HG02870 (cell line): ENCODE data around the gene SYNGR2.
A peak's percentile ranks its signal among the peaks of the same experiment; 100 is the strongest.

ENCODE experiments used
- ATAC-seq: cut with Tn5 transposase; IDR thresholded peaks from one replicate; pipeline ENCODE4 v1.9.1; 2021; ENCODE audit warnings: mild to moderate bottlenecking, moderate library complexity; ENCODE audit not compliant: unreplicated experiment

SYNGR2 gene

DNA sequence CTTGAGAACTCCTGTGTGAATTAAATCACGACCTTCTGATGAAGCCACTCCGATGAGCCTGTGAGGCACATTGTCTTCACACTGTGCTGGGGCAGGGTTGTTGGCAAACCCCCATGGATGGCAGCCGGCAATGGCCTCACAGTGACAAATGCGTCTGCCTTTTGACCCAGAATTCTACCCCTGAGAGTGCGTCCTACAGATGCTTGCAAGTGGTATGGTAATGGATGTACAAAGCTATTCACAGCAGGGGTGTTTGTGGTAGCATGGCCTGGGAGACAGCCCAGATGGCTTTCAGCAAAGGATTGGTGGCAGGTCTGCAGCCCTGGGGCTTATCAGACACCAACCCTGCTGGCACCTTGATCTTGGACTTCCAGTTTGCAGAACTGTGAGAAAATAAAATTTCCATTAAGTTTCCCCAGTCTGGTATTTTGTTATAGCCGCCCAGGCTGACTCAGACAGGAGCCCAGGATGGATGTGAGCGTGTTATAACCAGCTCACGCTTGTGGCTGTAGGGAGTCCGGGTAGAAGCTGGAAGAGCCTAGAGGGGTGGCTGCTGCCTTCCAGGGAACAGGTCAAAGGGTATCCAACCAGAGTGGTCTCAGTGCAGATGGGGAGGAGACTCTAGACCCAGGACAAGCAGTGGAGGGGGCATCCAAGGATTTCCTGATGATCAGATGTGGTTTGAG is 28.9 kb downstream of the SYNGR2 start:
- ATAC-seq, result no peak

GRCh38 chr17:78200451-78200850 is 32.1 kb downstream of the SYNGR2 start:
- no peak for ATAC-seq

DNA sequence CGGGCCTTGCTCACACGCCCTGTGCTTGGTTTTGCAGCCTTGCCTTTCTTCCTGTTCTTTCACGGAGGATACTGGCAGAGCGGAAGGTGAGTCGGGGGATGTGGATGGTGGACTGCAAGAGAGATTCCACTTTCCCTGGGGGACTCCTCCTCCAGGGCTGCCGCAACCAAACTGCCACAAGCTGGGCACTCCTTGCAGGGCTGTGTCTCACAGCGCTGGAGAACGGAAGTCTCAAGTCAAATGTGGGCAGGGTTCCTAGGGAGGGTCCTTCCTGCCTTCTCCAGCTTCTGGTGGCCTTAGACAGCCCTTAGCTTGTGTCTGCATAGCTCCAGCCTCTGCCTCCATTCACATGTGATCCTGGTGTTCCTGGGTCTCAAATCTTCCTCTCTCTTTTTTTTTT is 34.3 kb downstream of the SYNGR2 start:
- ATAC-seq, result no peak

GRCh38 chr17:78204387-78205123 is 36.2 kb downstream of the SYNGR2 start:
- ATAC-seq, result no peak

- ATAC-seq, result no peak
Measured at GRCh38 chr17:78205124-78205775, 36.9 kb downstream of the SYNGR2 start.

- no peak for ATAC-seq
Measured at GRCh38 chr17:78206298-78206697, 37.9 kb downstream of the SYNGR2 start.

DNA sequence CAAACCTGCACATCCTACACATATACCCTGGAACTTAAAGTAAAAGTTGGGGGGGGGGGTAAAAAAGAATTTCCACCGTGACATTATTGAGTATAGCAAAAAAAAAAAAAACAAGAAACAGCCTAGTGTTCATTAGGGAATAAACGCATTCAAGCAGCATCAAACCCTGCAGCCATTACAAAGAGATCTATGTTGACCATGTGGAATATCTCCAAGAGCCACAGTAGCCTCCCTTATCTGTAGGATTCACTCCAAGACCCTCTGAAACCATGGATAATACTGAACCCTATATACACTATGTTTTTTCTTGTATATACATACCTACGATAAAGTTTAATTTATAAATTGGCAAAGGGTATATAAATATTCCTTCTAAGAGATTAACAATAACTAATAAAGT is 40.1 kb downstream of the SYNGR2 start:
- no peak for ATAC-seq

DNA sequence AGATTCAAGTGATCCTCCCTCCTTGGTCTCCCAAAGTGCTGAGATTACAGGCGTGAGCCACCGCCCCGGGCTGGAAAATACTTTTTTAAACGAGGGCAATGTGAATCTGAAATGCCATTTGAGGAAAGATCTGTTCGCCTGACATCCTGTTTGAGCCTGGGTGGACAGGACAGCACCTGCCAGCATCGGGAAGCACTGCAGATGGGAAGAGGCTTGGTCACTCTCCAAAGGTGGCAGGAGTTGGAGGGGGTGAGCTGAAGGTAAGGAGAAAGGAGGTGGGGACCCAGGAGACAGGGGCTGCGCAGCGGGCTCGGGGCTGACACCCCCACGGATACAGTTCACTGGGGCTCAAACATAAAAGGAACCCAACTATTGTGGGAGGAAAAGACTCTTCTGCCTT is 41.7 kb downstream of the SYNGR2 start:
- ATAC-seq, result no peak

- ATAC-seq, result no peak
Measured at GRCh38 chr17:78211032-78211431, 42.7 kb downstream of the SYNGR2 start.

- ATAC-seq, result peak; percentile 68
Measured at GRCh38 chr17:78214016-78214705, 45.8 kb downstream of the SYNGR2 start, which contains the start of gene BIRC5. BIRC5 (plus strand) TSS chr17:78214253; CDS start chr17:78214317, 64 bp downstream.

GRCh38 chr17:78214706-78215061 is 46.3 kb downstream of the SYNGR2 start:
- no peak for ATAC-seq

DNA sequence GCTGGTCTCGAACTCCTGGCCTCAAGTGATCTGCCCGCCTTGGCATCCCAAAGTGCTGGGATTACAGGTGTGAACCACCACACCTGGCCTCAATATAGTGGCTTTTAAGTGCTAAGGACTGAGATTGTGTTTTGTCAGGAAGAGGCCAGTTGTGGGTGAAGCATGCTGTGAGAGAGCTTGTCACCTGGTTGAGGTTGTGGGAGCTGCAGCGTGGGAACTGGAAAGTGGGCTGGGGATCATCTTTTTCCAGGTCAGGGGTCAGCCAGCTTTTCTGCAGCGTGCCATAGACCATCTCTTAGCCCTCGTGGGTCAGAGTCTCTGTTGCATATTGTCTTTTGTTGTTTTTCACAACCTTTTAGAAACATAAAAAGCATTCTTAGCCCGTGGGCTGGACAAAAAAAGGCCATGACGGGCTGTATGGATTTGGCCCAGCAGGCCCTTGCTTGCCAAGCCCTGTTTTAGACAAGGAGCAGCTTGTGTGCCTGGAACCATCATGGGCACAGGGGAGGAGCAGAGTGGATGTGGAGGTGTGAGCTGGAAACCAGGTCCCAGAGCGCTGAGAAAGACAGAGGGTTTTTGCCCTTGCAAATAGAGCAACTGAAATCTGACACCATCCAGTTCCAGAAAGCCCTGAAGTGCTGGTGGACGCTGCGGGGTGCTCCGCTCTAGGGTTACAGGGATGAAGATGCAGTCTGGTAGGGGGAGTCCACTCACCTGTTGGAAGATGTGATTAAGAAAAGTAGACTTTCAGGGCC is 51.2 kb downstream of the SYNGR2 start:
- no peak for ATAC-seq
